Mesenchymal stem cell (in vitro differentiated cells and primary cell): ENCODE measurements around the gene GGTLC2.
"Not testable (repeated sequence)": the region's sequence is repeated elsewhere in the genome, so short reads cannot be mapped to it uniquely, and the experiment has no call there.

ENCODE experiments used
- DNase-seq: peaks from one replicate; pipeline ENCODE4 v3.0.0-alpha.2; 2013
- H2AFZ ChIP-seq: one replicate; pipeline ENCODE4 v1.6.1; 2013; ENCODE audit warnings: low read depth, mild to moderate bottlenecking, control low read depth, inconsistent platforms, low read length, moderate library complexity
- H2AK5ac ChIP-seq: 2 replicates; pipeline ENCODE4 v1.6.1; 2013; ENCODE audit warnings: low read length, moderate library complexity, mild to moderate bottlenecking, inconsistent platforms; ENCODE audit not compliant: severe bottlenecking
- H2BK120ac ChIP-seq: one replicate; pipeline ENCODE4 v1.6.1; 2013; ENCODE audit warnings: low read depth, mild to moderate bottlenecking, inconsistent platforms, low read length, moderate library complexity
- H2BK12ac ChIP-seq, 2 experiments: one replicate each; pipeline ENCODE4 v1.6.1; 2013; ENCODE audit warnings: inconsistent platforms in 2 of 2, low read length in 2 of 2, mild to moderate bottlenecking in 2 of 2, moderate library complexity in 2 of 2, control low read depth in 1 of 2
- H2BK15ac ChIP-seq: one replicate; pipeline ENCODE4 v1.6.1; 2013; ENCODE audit warnings: mild to moderate bottlenecking, low read depth, inconsistent platforms; ENCODE audit not compliant: poor library complexity, severe bottlenecking
- H2BK5ac ChIP-seq: 2 replicates; pipeline ENCODE4 v1.6.1; 2013; ENCODE audit warnings: low read depth, mild to moderate bottlenecking, low read length, control low read depth, inconsistent platforms; ENCODE audit not compliant: poor library complexity, severe bottlenecking
- H3K14ac ChIP-seq, 2 experiments: one replicate each; pipeline ENCODE4 v1.6.1; 2013; ENCODE audit warnings: inconsistent platforms in 2 of 2, low read length in 2 of 2, control low read depth in 1 of 2, mild to moderate bottlenecking in 1 of 2, moderate library complexity in 1 of 2
- H3K18ac ChIP-seq, 2 experiments: one replicate each; pipeline ENCODE4 v1.6.1; 2013; ENCODE audit warnings: inconsistent platforms in 2 of 2, low read length in 2 of 2, control low read depth in 1 of 2, low read depth in 1 of 2, mild to moderate bottlenecking in 1 of 2
- H3K23ac ChIP-seq, 2 experiments: one replicate each; pipeline ENCODE4 v1.6.1; 2013; ENCODE audit warnings: inconsistent platforms in 2 of 2, low read length in 2 of 2, mild to moderate bottlenecking in 2 of 2, moderate library complexity in 2 of 2, control low read depth in 1 of 2
- H3K27ac ChIP-seq: 2 replicates; pipeline ENCODE4 v1.5.1; 2013; ENCODE audit warnings: mild to moderate bottlenecking, moderate library complexity, low read length, control low read depth, inconsistent platforms; ENCODE audit not compliant: poor library complexity, severe bottlenecking
- H3K27me3 ChIP-seq, 2 experiments: 2 replicates each; pipeline versions ENCODE4 v1.6.1 to v1.7.0; 2013; ENCODE audit warnings: low read length in 2 of 2, mild to moderate bottlenecking in 2 of 2, moderate library complexity in 2 of 2, control low read depth in 1 of 2, inconsistent platforms in 1 of 2; ENCODE audit not compliant: control insufficient read depth in 1 of 2, insufficient read depth in 1 of 2
- H3K36me3 ChIP-seq, 2 experiments: 2 replicates each; pipeline versions ENCODE4 v1.6.1 to v1.7.0; 2013; ENCODE audit warnings: low read length in 2 of 2, control low read depth in 1 of 2, inconsistent platforms in 1 of 2, low read depth in 1 of 2, mild to moderate bottlenecking in 1 of 2; ENCODE audit not compliant: insufficient read depth in 2 of 2, control insufficient read depth in 1 of 2
- H3K4ac ChIP-seq, 2 experiments: one replicate each; pipeline ENCODE4 v1.6.1; 2013; ENCODE audit warnings: inconsistent platforms in 2 of 2, low read length in 2 of 2, mild to moderate bottlenecking in 2 of 2, moderate library complexity in 2 of 2, control low read depth in 1 of 2, low read depth in 1 of 2
- H3K4me1 ChIP-seq: 2 replicates; pipeline ENCODE4 v1.6.1; 2013; ENCODE audit warnings: low read depth, low read length, control low read depth; ENCODE audit not compliant: control insufficient read depth, insufficient read depth
- H3K4me2 ChIP-seq: 2 replicates; pipeline ENCODE4 v1.6.1; 2013; ENCODE audit warnings: low read length, mild to moderate bottlenecking, inconsistent platforms; ENCODE audit not compliant: poor library complexity, severe bottlenecking
- H3K4me3 ChIP-seq, 2 experiments: 2 replicates each; pipeline versions ENCODE4 v1.5.1 to v1.7.0; 2013; ENCODE audit warnings: low read length in 2 of 2, mild to moderate bottlenecking in 2 of 2, control low read depth in 1 of 2, low read depth in 1 of 2; ENCODE audit not compliant: insufficient read depth in 1 of 2
- H3K79me1 ChIP-seq: replicated peaks from 2 replicates; pipeline ENCODE4 v1.6.1; 2013; ENCODE audit warnings: mild to moderate bottlenecking, control low read depth, low read length, inconsistent platforms; ENCODE audit not compliant: poor library complexity, severe bottlenecking
- H3K9ac ChIP-seq: 2 replicates; pipeline ENCODE4 v1.7.0; 2013; ENCODE audit warnings: mild to moderate bottlenecking, low read length, moderate library complexity
- H3K9me3 ChIP-seq: 2 replicates; pipeline ENCODE4 v1.7.0; 2013; ENCODE audit warnings: mild to moderate bottlenecking, low read length; ENCODE audit not compliant: control insufficient read depth
- H4K8ac ChIP-seq: one replicate; pipeline ENCODE4 v1.6.1; 2013; ENCODE audit warnings: inconsistent platforms, mild to moderate bottlenecking, low read length, moderate library complexity
- H4K91ac ChIP-seq: one replicate; pipeline ENCODE4 v1.6.1; 2013; ENCODE audit warnings: mild to moderate bottlenecking, low read length, inconsistent platforms
- WGBS: methylation state at CpG from one replicate; pipeline ENCODE4 v1.1.7; 2013; ENCODE audit warnings: mixed read lengths; 5-methylcytosine and 5-hydroxymethylcytosine counted together

GGTLC2 gene

DNA sequence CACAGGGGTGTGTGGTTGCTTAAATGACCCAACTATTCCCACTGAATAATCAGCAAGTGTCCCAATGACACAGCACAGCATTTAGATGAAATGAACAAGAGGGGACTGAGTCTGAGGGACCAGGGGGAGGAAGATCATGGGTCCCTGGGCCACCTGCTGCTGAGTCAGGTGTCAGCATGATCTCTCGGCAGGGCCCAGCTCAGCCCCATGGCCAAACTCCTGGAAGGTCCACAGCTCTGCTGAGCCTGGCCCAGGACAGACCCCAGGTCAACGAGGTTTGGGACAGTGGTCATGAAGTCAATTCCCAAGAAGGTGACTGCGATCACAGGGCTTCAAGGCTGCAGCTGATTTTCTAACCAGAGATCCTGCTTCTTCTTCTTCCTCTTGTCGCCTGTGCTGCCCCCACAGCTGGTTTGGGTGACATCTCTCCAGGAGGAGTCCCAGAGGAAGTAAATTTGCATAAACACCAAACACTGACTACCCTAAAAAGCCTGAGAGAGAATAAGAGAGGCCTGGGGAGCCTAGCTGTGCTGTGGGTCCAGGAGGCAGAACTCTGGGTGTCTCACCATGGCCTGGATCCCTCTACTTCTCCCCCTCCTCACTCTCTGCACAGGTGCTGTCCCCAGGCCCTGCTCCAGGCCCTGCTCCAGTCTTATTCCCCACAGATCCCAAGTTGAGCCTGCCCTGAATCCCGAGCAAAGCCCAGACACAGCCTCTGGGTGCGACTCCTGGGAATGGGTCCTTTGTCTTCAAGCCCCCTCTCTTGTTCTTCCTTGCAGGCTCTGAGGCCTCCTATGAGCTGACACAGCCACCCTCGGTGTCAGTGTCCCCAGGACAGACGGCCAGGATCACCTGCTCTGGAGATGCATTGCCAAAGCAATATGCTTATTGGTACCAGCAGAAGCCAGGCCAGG is 42.0 kb downstream of the GGTLC2 start:
- not testable (repeated sequence) for H3K79me1 ChIP-seq, DNase-seq, H3K4me2 ChIP-seq, H3K9ac ChIP-seq, H3K27me3 ChIP-seq, H3K27ac ChIP-seq, H2BK12ac ChIP-seq, H3K18ac ChIP-seq, H2AFZ ChIP-seq, H3K9me3 ChIP-seq, H4K8ac ChIP-seq, H2BK120ac ChIP-seq, H2AK5ac ChIP-seq, H2BK15ac ChIP-seq, H3K36me3 ChIP-seq, H3K4ac ChIP-seq, H3K23ac ChIP-seq, H3K4me3 ChIP-seq, H3K14ac ChIP-seq, H4K91ac ChIP-seq, H2BK5ac ChIP-seq
- H3K4me1 ChIP-seq = peaks cover 26% of the 10 kb centered on the region
- 62% methylated on average over 8 of the region's 8 CpGs for WGBS

DNA sequence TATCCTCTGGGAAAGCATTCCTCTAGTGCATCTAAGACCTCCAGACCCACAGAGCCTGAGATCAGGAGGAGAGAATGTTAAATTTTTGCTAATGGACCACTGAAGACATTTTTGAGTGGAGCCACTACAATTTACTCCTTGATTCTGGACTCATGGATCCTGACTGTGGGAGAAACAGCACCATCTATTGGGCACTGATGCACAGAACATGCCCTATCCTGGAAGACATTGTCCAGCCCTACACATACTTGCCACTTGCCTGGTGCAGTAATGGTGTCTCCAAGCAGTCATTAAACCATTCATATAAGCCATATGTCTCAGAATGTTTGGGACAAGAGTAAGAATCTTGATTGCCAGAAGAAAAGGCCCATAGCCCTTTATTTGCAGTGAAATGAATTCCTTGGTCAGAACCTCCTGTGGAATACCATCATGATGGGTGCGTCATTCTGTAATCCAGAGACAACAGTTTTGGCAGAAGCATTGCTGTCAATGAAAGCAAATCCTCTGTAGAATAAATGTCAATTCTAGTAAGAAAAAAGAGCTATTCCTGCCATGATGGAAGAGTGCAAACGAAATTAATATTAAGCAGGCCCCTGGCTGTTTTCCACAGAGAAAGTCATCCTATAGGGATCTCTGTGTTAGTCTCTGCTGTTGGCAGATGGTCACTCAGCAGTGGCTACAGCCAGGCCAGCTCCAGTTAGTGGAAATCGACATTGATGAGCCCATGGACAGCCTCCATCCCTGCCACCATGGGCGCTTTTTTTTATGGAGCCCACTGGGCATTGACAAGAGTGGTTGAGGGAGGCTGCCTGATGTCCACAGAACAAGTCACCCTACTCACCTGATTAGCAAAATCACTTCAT is 43.5 kb downstream of the GGTLC2 start:
- Histone ChIP-seq H3K4me2 (no peak overlapping the region), H3K4me1 (peaks cover 22% of the 10 kb centered on the region), H3K27me3 (no peaks in the 10 kb centered on the region), H2AFZ (no peak overlapping the region), H4K91ac (no peak overlapping the region), H2BK5ac (no peak overlapping the region), H3K9me3 (no peaks in the 10 kb centered on the region), H3K4ac (no peak overlapping the region), H2BK12ac (no peak overlapping the region), H3K4me3 (no peak overlapping the region), H3K18ac (no peak overlapping the region), H3K27ac (no peak overlapping the region), H2AK5ac (no peak overlapping the region), H3K79me1 (no peaks in the 10 kb centered on the region), H2BK120ac (no peak overlapping the region), H3K14ac (no peak overlapping the region), H4K8ac (no peak overlapping the region), H3K36me3 (no peaks in the 10 kb centered on the region), H2BK15ac (no peak overlapping the region), H3K9ac (no peak overlapping the region), H3K23ac (no peak overlapping the region)
- 55% methylated on average over 3 of the region's 4 CpGs for WGBS
- peak; percentile 26 for DNase-seq

DNA sequence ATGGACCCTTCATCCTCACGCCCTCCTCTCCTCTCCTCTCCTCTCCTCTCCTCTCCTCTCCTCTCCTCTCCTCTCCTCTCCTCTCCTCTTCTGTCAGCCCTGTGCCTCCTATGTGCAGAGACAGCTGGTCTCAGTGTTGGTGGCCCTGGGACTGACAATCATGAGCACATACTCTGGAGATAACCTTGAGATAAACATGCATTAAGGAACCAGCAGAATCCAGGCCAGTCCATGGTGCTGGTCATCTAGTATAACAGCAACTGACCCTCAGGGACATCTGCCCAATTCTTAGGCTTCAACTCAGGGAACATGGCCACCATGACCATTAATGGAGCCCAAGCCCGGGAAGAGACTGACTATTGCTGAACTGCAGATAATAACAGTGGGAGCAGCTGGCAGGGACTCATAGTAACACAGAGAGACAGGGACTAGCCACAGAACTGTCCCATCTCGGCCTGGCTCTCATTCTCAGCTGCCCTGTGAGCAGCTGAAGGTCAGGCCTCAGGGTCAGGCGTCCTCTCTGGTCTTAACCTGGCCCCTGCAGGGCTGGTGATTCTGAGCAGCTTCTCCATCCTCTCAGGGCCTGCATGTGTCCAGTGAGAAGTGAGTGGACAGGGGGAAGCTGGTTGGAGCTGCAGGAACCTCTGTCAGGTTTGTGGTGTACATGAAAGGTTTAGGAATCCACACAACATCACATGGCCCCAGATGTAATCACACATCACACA is 45.4 kb downstream of the GGTLC2 start:
- WGBS = 49% methylated on average over 4 of the region's 4 CpGs
- no peak overlapping the region for H4K8ac ChIP-seq
- H3K4me3 ChIP-seq = no peak overlapping the region
- H3K18ac ChIP-seq = no peak overlapping the region
- no peak overlapping the region for H3K9ac ChIP-seq
- H3K4me1 ChIP-seq = peaks cover 18% of the 10 kb centered on the region
- H3K4ac ChIP-seq = no peak overlapping the region
- H3K23ac ChIP-seq = no peak overlapping the region
- no peaks in the 10 kb centered on the region for H3K27me3 ChIP-seq
- H3K4me2 ChIP-seq = no peak overlapping the region
- DNase-seq = no peak
- H2BK5ac ChIP-seq = no peak overlapping the region
- no peak overlapping the region for H2AK5ac ChIP-seq
- no peak overlapping the region for H3K14ac ChIP-seq
- H2AFZ ChIP-seq = no peak overlapping the region
- H3K27ac ChIP-seq = no peak overlapping the region
- H2BK12ac ChIP-seq = no peak overlapping the region
- no peaks in the 10 kb centered on the region for H3K79me1 ChIP-seq
- no peak overlapping the region for H4K91ac ChIP-seq
- H3K36me3 ChIP-seq = no peaks in the 10 kb centered on the region
- no peak overlapping the region for H2BK15ac ChIP-seq
- no peak overlapping the region for H2BK120ac ChIP-seq
- H3K9me3 ChIP-seq = no peaks in the 10 kb centered on the region
